ENCODE measurements around the gene CLEC16A.

Gene CLEC16A

GRCh38 chr16:11111150-11111549, 166.8 kb downstream of the CLEC16A start:
- no peak for DNase-seq (ENCODE audit: low read depth)
- TF ChIP-seq CTCF (IDR thresholded peaks at IDR 0.05; ENCODE audit: low read depth, low read length, missing control alignments), result no peak
- in situ Hi-C loops (cut with HindIII; ENCODE audit: low sequenced_read_pairs), result no loop called here
- H3K4me3 ChIP-seq (ENCODE audit: low read depth, low read length), result no peak overlapping the region

- no peak for TF ChIP-seq CTCF (IDR thresholded peaks at IDR 0.05; ENCODE audit: low read depth, low read length, missing control alignments)
- no peak for DNase-seq (ENCODE audit: low read depth)
- in situ Hi-C loops (cut with HindIII; ENCODE audit: low sequenced_read_pairs), result no loop called here
- H3K4me3 ChIP-seq (ENCODE audit: low read depth, low read length), result no peak overlapping the region
These were observed 167.7 kb downstream of the CLEC16A start for GRCh38 chr16:11111856-11112634.

GRCh38 chr16:11112723-11113348, 168.5 kb downstream of the CLEC16A start:
- no peak for TF ChIP-seq CTCF (IDR thresholded peaks at IDR 0.05; ENCODE audit: low read depth, low read length, missing control alignments)
- no peak overlapping the region for H3K4me3 ChIP-seq (ENCODE audit: low read depth, low read length)
- DNase-seq (ENCODE audit: low read depth), result no peak
- in situ Hi-C loops (cut with HindIII; ENCODE audit: low sequenced_read_pairs), result no loop called here

- in situ Hi-C loops (cut with HindIII; ENCODE audit: low sequenced_read_pairs), result no loop called here
- DNase-seq (ENCODE audit: low read depth), result no peak
- no peak overlapping the region for H3K4me3 ChIP-seq (ENCODE audit: low read depth, low read length)
- no peak for TF ChIP-seq CTCF (IDR thresholded peaks at IDR 0.05; ENCODE audit: low read depth, low read length, missing control alignments)
These were observed 170.2 kb downstream of the CLEC16A start for GRCh38 chr16:11114366-11115164.

- in situ Hi-C loops (cut with HindIII; ENCODE audit: low sequenced_read_pairs), result no loop called here
- no peak overlapping the region for H3K4me3 ChIP-seq (ENCODE audit: low read depth, low read length)
- no peak for TF ChIP-seq CTCF (IDR thresholded peaks at IDR 0.05; ENCODE audit: low read depth, low read length, missing control alignments)
- no peak for DNase-seq (ENCODE audit: low read depth)
These were observed 173.3 kb downstream of the CLEC16A start for GRCh38 chr16:11117576-11118211.

GRCh38 chr16:11118479-11118878, 174.1 kb downstream of the CLEC16A start:
- no peak for DNase-seq (ENCODE audit: low read depth)
- no peak for TF ChIP-seq CTCF (IDR thresholded peaks at IDR 0.05; ENCODE audit: low read depth, low read length, missing control alignments)
- H3K4me3 ChIP-seq (ENCODE audit: low read depth, low read length), result no peak overlapping the region
- in situ Hi-C loops (cut with HindIII; ENCODE audit: low sequenced_read_pairs), result no loop called here

All from astrocyte of the cerebellum (primary cell).